Activated CD4-positive, alpha-beta T cell treated with anti-CD3 and anti-CD28 coated beads, Interleukin-2, amount 10 ng/mL, durations not matched to agents 7 days and 5 days (primary cell): Measurements from ENCODE around the gene ANKRD42. TPM values are rescaled to one million over a fixed set of nuclear protein-coding genes. Genes with fewer than 3 reads are reported as not detected.
"Not testable (repeated sequence)": the region's sequence is repeated elsewhere in the genome, so short reads cannot be mapped to it uniquely, and the experiment has no call there.

Source experiments
- CTCF ChIA-PET: fragments of 350-600 bp; sonication (Branson Sonifier 250); formaldehyde crosslinking; loops from one replicate; lab custom pipeline; 2021; ENCODE audit warnings: antibody characterized with exemption; lab: Charles Lee
- POLR2A ChIA-PET: fragments of 350-600 bp; sonication (Branson Sonifier 250); formaldehyde crosslinking; loops from one replicate; lab custom pipeline; 2021; ENCODE audit warnings: antibody characterized with exemption; lab: Charles Lee
- DNase-seq: peaks from one replicate; pipeline ENCODE4 v3.0.0-alpha.2; 2020
- H3K27ac Mint-ChIP-seq: one replicate; pipeline ENCODE4 v1.8.0; 2021; ENCODE audit warnings: mild to moderate bottlenecking, moderate library complexity, mixed read lengths
- H3K27me3 Mint-ChIP-seq: one replicate; pipeline ENCODE4 v1.8.0; 2021; ENCODE audit warnings: mixed read lengths
- H3K36me3 Mint-ChIP-seq: one replicate; pipeline ENCODE4 v1.8.0; 2021; ENCODE audit warnings: low read depth, mixed read lengths
- H3K4me1 Mint-ChIP-seq: one replicate; pipeline ENCODE4 v1.8.0; 2021; ENCODE audit warnings: mixed read lengths
- H3K4me3 Mint-ChIP-seq: one replicate; pipeline ENCODE4 v1.8.0; 2021; ENCODE audit warnings: mild to moderate bottlenecking, moderate library complexity, mixed read lengths
- H3K9me3 Mint-ChIP-seq: one replicate; pipeline ENCODE4 v1.8.0; 2021; ENCODE audit warnings: mixed read lengths
- total RNA-seq, 2 experiments: library from RNA; stranded (reverse); gene quantifications; one replicate each; pipeline ENCODE4 v1.2.3, GENCODE V29; 2021

The ANKRD42 gene
- total RNA-seq, 2 experiments from 2014 or later = 1.8 to 2.2 TPM

DNA sequence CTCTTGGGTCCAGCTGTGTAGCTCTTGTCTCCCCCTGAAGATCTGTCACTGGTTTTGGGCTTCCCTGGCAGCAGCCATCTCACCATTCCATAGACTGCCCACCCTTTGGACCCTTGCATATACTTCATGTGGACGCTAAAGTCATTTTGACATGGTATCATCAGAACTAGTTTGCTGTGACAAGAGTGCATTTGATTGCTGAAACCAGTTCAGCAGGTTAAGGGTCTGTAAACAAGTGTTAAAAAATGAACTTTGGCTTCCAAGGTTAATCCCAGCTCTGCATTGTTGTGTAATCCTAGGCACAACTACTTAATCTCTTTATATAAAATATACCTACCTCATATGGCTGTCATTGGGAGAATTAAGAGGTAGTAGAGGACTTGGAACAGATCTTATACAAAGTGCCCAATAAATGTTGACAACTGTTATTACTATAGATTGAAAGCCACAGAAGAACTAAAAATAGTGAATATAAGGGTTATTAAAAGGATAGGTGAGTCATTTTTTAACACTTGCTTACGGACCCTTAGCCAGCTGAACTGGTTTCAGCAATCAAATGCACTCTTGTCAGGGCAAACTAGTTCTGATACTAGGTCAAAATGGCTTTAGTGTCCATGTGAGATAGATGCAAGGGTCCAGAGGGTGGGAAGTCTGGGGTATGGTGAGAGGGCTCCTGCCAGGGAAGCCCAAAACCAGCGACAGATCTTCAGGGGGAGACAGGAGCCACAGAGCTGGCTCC is 63.3 kb downstream of the ANKRD42 start:
- H3K9me3 Mint-ChIP-seq = no peaks in the 10 kb centered on the region
- peaks cover 6% of the 10 kb centered on the region for H3K36me3 Mint-ChIP-seq
- no peaks in the 10 kb centered on the region for H3K4me1 Mint-ChIP-seq
- ChIA-PET CTCF (interaction anchor here (0.7 to 1.8 kb wide), 2 partner anchors 8 to 372 kb away, joined by 4 to 5 read pairs; no protein-coding TSS in a partner anchor), POLR2A (no interaction called here)
- H3K27ac Mint-ChIP-seq = peak overlapping the region; percentile 58
- no peak overlapping the region for H3K4me3 Mint-ChIP-seq
- no peaks in the 10 kb centered on the region for H3K27me3 Mint-ChIP-seq
- DNase-seq = no peak

DNA sequence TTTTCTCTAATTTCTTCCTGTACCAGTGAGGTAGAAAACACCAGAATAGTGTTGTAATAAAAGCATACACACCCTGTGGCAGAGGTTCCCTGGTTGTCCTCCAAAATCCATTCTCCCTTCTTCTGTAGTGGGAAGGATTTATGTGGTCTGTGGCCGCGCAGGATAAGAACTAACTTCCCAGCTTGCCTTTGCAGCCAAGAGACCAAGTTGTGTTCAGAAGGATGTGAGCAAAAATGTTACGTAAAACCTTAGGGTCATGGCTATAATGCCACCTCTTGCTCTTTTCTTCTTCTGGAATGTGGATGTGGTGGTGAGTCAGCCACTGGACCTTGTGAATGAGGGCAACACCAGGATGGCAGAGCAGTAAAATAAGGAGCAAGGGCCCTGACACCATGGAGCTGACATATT is 64.3 kb downstream of the ANKRD42 start:
- Mint-ChIP-seq H3K36me3 (peaks cover 7% of the 10 kb centered on the region), H3K27ac (no peak overlapping the region), H3K4me3 (no peak overlapping the region), H3K4me1 (no peaks in the 10 kb centered on the region), H3K27me3 (no peaks in the 10 kb centered on the region), H3K9me3 (no peaks in the 10 kb centered on the region)
- POLR2A ChIA-PET = no interaction called here
- CTCF ChIA-PET = interaction anchor here (1.0 to 1.1 kb wide), 2 partner anchors 12 to 30 kb away, joined by 3 read pairs; no protein-coding TSS in a partner anchor
- DNase-seq = no peak

DNA sequence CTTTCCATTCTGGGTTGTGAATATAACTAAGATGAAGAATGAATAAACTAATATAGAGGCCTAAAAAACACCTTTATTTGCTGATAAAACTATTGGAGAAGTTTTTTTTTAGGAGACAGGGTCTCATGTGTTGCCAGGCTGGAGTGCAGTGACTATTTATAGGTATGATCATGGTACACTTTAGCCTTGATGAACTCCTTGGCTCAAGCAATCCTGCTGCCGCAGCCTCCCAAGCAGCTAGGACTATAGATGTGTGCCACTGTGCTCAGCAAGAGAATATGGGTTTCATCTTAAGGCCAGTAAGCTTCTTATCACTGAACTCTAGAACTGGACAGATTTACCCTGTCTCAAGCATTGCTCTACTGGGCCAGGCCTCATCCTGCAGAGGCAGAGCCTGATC is 66.0 kb downstream of the ANKRD42 start:
- Mint-ChIP-seq H3K36me3 (peaks cover 14% of the 10 kb centered on the region), H3K4me1 (no peaks in the 10 kb centered on the region), H3K9me3 (no peaks in the 10 kb centered on the region), H3K4me3 (no peak overlapping the region), H3K27me3 (no peaks in the 10 kb centered on the region), H3K27ac (no peak overlapping the region)
- POLR2A ChIA-PET = no interaction called here
- CTCF ChIA-PET = no interaction called here
- DNase-seq = no peak

DNA sequence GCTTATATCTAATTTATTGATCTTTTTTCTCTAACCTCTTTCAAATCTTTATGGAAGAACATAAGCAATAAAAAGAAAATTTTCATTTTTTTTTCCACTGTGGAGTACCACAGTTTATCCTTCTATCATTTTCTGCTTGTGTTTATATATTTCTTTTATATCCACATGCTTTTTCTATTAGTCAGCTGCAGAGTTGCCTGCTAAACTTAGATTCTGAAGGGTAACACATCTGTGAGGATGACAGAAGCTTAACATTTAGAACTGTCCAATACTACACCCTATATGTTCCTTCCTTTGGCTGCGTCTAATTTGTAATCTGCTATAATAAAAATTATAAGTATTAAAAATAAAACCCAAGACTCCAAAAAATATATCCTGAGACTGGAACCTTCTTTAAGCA is 71.8 kb downstream of the ANKRD42 start:
- DNase-seq = no peak
- CTCF ChIA-PET = interaction anchor here (1.3 kb wide), 1 partner anchor 10 kb away, joined by 5 read pairs; no protein-coding TSS in a partner anchor
- Mint-ChIP-seq H3K4me1 (peaks cover 1% of the 10 kb centered on the region), H3K27me3 (no peaks in the 10 kb centered on the region), H3K36me3 (peaks cover 52% of the 10 kb centered on the region), H3K9me3 (no peaks in the 10 kb centered on the region), H3K4me3 (no peak overlapping the region), H3K27ac (no peak overlapping the region)
- POLR2A ChIA-PET = no interaction called here

DNA sequence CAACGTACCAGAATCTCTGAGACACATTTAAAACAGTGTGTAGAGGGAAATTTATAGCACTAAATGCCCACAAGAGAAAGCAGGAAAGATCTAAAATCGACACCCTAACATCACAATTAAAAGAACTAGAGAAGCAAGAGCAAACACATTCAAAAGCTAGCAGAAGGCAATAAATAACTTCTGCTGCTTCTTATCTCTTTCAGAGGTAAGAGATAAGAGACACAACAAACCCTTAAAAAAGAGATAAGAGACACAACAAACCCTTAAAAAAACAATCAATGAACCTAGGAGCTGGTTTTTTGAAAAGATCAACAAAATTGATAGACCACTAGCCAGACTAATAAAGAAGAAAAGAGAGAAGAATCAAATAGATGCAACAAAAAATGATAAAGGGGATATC is 75.6 kb downstream of the ANKRD42 start:
- H3K27me3 Mint-ChIP-seq, H3K4me1 Mint-ChIP-seq, H3K9me3 Mint-ChIP-seq, H3K4me3 Mint-ChIP-seq, CTCF ChIA-PET, POLR2A ChIA-PET, DNase-seq: not testable (repeated sequence)
- peaks cover 74% of the 10 kb centered on the region for H3K36me3 Mint-ChIP-seq
- H3K27ac Mint-ChIP-seq = peak overlapping the region; percentile 10

DNA sequence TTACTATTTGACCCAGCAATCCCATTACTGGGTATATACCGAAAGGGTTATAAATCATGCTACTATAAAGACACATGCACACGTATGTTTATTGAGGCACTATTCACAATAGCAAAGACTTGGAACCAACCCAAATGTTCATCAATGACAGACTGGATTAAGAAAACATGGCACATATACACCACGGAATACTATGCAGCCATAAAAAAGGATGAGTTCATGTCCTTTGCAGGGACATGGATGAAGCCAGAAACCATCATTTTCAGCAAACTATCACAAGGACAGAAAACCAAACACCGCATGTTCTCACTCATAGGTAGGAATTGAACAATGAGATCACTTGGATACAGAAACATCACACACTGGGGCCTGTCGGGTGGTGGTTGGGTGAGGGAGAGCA is 78.2 kb downstream of the ANKRD42 start:
- H3K27ac Mint-ChIP-seq, DNase-seq, CTCF ChIA-PET, H3K9me3 Mint-ChIP-seq, POLR2A ChIA-PET, H3K4me1 Mint-ChIP-seq, H3K4me3 Mint-ChIP-seq, H3K27me3 Mint-ChIP-seq: not testable (repeated sequence)
- peaks cover 64% of the 10 kb centered on the region for H3K36me3 Mint-ChIP-seq

DNA sequence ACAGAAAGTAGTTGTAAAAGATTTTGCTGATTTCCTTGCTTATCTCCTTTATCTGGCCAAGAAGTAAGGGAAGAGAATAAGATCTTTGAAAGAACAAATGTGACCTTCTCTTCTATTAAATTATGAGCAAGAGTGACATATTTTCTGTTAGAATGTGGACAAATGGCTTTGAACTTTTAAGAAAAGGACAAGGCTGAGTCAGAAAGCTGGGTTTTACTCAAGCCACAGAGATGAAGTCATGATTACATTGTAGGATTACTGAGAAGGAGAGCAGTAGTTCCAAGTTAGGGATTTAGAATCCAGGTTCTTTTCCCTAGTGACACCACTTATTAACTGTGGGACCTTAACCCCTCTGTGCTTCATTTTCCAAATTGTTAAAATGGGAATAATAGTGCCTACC is 79.1 kb downstream of the ANKRD42 start:
- peaks cover 58% of the 10 kb centered on the region for H3K36me3 Mint-ChIP-seq
- POLR2A ChIA-PET = no interaction called here
- H3K9me3 Mint-ChIP-seq = peaks cover 2% of the 10 kb centered on the region

DNA sequence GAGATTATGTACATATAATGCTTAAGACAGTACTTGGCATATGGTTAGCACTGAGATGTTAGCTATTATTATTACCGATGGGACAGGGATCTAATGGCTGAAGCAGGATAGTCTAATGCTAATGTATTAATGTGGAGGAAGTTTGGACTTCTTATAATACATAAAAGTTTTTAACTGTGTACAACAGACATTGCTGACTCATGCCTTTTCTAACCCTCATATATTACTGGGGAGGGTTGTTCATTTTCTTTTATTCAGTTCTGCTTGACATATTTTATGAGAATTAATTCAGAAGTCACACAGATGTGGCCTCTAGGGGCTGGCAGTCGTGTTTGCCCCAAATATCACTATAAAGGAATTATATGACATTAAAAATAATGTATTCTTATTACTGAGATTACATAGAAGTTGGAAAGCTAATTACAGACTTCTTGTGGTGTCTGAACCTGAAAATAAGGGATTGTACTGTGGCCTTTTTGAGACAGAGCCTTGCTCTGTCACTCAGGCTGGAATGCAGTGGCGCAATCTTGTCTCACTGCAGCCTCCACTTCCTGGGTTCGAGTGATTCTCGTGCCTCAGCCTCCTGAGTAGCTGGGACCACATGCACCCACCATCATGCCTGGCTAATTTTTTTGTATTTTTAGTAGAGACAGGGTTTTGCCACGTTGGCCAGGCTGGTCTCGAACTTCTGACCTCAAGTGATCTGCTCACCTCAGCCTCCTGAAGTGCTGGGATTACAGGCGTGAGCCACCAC is 82.6 kb downstream of the ANKRD42 start:
- H3K27me3 Mint-ChIP-seq = no peaks in the 10 kb centered on the region
- H3K27ac Mint-ChIP-seq = no peak overlapping the region
- POLR2A ChIA-PET = no interaction called here
- H3K9me3 Mint-ChIP-seq = peaks cover 2% of the 10 kb centered on the region
- CTCF ChIA-PET = interaction anchor here (0.7 to 1.1 kb wide), 2 partner anchors 26 to 54 kb away, joined by 3 to 5 read pairs; no protein-coding TSS in a partner anchor
- H3K4me3 Mint-ChIP-seq = no peak overlapping the region
- DNase-seq = no peak
- peaks cover 5% of the 10 kb centered on the region for H3K4me1 Mint-ChIP-seq
- H3K36me3 Mint-ChIP-seq = peaks cover 41% of the 10 kb centered on the region

More for the DNA sequence above, 79.1 kb downstream of the ANKRD42 start:
- H3K27ac Mint-ChIP-seq = no peak overlapping the region
- no peak for DNase-seq
- peaks cover 1% of the 10 kb centered on the region for H3K4me1 Mint-ChIP-seq
- CTCF ChIA-PET = interaction anchor here (1.7 kb wide), 1 partner anchor 19 kb away, joined by 4 read pairs; no protein-coding TSS in a partner anchor
- no peaks in the 10 kb centered on the region for H3K27me3 Mint-ChIP-seq
- H3K4me3 Mint-ChIP-seq = no peak overlapping the region

DNA sequence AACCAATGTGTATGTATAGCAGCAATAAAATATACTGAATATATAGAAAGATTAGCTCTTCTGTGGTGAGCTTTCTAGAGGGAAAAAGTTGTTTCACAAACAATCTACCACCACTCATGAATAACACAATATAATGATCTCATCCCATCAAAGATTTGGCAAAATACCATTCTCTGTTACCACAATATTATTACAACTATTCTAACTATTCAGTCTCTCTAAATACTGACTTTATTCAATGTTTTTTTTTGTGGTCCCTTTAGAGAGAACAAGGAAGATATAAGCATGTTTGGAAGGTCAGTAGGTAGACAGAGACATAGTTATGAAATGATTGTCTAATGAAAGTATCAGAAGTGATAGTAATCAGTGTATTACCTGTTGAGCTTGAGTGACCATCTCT is 84.8 kb downstream of the ANKRD42 start:
- POLR2A ChIA-PET = no interaction called here
- CTCF ChIA-PET = no interaction called here
- Mint-ChIP-seq H3K9me3 (no peaks in the 10 kb centered on the region), H3K36me3 (peaks cover 23% of the 10 kb centered on the region), H3K4me1 (peaks cover 14% of the 10 kb centered on the region), H3K27me3 (no peaks in the 10 kb centered on the region), H3K27ac (no peak overlapping the region), H3K4me3 (no peak overlapping the region)
- no peak for DNase-seq

DNA sequence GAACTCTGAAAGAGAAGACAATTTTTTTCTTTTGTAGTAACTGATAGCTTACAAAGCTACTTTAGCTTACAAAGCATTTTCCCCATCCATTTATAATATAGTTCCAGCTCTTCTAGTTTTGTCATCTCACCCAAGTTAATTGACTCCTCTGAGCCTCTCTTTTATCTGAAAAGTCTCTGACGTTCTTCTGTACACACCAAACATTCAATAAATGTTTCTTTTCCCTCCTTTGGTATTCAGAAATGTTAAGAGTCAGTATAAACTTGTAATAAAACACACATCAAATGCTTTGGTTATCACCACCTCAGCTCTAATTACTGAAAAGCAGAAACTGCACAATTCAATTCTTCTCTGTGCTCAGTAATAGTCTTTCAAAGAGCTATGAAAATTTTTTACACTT is 86.7 kb downstream of the ANKRD42 start:
- no peaks in the 10 kb centered on the region for H3K9me3 Mint-ChIP-seq
- peaks cover 29% of the 10 kb centered on the region for H3K4me1 Mint-ChIP-seq
- no peak overlapping the region for H3K27ac Mint-ChIP-seq
- H3K36me3 Mint-ChIP-seq = peaks cover 28% of the 10 kb centered on the region
- no peaks in the 10 kb centered on the region for H3K27me3 Mint-ChIP-seq
- CTCF ChIA-PET = interaction anchor here (1.0 kb wide), 1 partner anchor 91 kb away, joined by 3 read pairs; no protein-coding TSS in a partner anchor
- no peak for DNase-seq
- no peak overlapping the region for H3K4me3 Mint-ChIP-seq
- POLR2A ChIA-PET = no interaction called here

DNA sequence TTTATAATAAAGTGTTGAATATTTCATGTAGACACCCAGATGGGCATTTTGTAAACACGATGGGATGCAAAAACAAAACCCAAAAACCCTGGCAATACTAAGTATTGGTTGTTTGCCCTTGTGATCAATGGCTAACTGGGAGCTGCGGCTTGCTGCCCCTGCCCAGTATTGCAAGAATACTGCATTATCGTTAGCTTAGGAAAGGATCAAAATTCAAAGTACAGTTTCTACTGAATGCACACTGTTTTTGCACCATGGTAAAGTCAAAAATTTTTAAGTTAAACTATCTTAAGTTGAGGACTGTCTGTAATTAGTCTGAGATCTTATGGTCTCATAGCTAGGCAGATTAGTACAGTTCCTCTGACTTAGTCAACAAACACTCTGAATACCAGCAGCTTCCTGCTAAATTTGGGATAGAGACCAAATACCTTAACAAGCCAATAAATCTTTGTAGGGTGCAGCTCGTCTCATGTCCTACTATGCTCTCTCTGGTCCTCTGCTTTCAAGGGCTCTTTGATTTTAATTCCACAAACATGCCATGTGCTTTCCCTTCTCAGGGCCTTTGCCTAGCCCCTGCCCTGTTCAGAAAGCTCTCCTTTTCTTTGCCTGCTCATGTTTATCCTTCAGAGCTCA is 88.7 kb downstream of the ANKRD42 start:
- ChIA-PET POLR2A (no interaction called here), CTCF (interaction anchor here (0.6 to 2.4 kb wide), 2 partner anchors 10 to 252 kb away, joined by 3 to 15 read pairs; no protein-coding TSS in a partner anchor)
- DNase-seq = no peak
- H3K27ac Mint-ChIP-seq = no peak overlapping the region
- peaks cover 21% of the 10 kb centered on the region for H3K36me3 Mint-ChIP-seq
- H3K4me1 Mint-ChIP-seq = peaks cover 36% of the 10 kb centered on the region
- H3K27me3 Mint-ChIP-seq = no peaks in the 10 kb centered on the region
- peaks cover 4% of the 10 kb centered on the region for H3K9me3 Mint-ChIP-seq
- H3K4me3 Mint-ChIP-seq = no peak overlapping the region

DNA sequence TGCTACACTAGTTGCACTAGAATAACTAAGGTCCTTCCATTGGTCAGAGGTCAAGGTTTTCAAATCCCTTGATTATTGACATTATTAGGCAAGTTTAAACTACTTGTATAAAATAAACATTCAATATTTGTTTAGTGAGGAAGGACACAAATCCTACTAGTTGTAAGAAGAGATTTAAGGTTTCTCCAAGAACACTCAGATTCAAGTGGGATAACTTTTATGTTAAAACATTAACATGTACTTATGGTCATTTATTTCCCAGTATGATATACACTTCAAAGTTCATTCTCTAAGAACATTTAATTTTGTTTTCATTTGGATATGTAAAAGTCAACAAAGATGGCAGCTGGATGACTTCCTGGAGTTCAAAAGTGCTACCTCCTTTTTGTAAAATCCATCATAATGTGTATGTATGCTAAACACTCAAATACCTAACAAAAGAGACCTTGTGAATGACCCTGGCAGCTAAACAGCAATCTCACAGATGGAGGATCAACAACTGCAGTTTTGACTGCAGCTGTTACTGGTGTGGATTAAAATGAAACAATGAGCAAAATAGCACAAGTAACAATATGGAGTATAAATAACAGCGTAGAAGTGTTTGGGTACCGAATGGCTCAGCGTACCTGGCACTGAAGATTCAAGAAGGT is 91.1 kb downstream of the ANKRD42 start:
- Mint-ChIP-seq H3K9me3 (peaks cover 6% of the 10 kb centered on the region), H3K4me1 (peaks cover 38% of the 10 kb centered on the region), H3K27me3 (peaks cover 2% of the 10 kb centered on the region), H3K27ac (peak overlapping the region; percentile 97), H3K36me3 (peaks cover 15% of the 10 kb centered on the region), H3K4me3 (peak overlapping the region; percentile 88)
- POLR2A ChIA-PET = interaction anchor here (0.7 kb wide), 1 partner anchor 9 kb away, joined by 3 read pairs; no protein-coding TSS in a partner anchor
- DNase-seq = no peak
- CTCF ChIA-PET = interaction anchor here (0.7 to 1.0 kb wide), 3 partner anchors 10 to 286 kb away, joined by 4 to 8 read pairs (median 4); no protein-coding TSS in a partner anchor
